Mucosa of stomach (tissue), 1 donor: ENCODE measurements around the gene CASQ2.

ENCODE experiments used
- H3K27me3 ChIP-seq: one replicate; pipeline ENCODE4 v1.7.0; 2013; ENCODE audit warnings: mild to moderate bottlenecking, low read length; ENCODE audit not compliant: control insufficient read depth, insufficient read depth
- H3K36me3 ChIP-seq: one replicate; pipeline ENCODE4 v1.7.0; 2013; ENCODE audit warnings: low read length; ENCODE audit not compliant: control insufficient read depth, insufficient read depth
- H3K4me1 ChIP-seq: one replicate; pipeline ENCODE4 v1.7.0; 2013; ENCODE audit warnings: mild to moderate bottlenecking, low read length; ENCODE audit not compliant: control insufficient read depth, insufficient read depth
- H3K4me3 ChIP-seq: one replicate; pipeline ENCODE4 v1.7.0; 2013; ENCODE audit warnings: low read length
- H3K9ac ChIP-seq: one replicate; pipeline ENCODE4 v1.7.0; 2013; ENCODE audit warnings: mild to moderate bottlenecking, low read length, moderate library complexity
- H3K9me3 ChIP-seq: one replicate; pipeline ENCODE4 v1.7.0; 2013; ENCODE audit warnings: mild to moderate bottlenecking, low read length, moderate library complexity; ENCODE audit not compliant: control insufficient read depth
- donor health status: Pancreatic carcinoma.

CASQ2 gene

GRCh38 chr1:115650961-115651360 lies 117.6 kb downstream of the CASQ2 start:
- peaks cover 45% of the 10 kb centered on the region for H3K4me1 ChIP-seq
- no peaks in the 10 kb centered on the region for H3K9me3 ChIP-seq
- H3K27me3 ChIP-seq: no peaks in the 10 kb centered on the region
- no peak overlapping the region for H3K4me3 ChIP-seq
- no peaks in the 10 kb centered on the region for H3K36me3 ChIP-seq
- no peak overlapping the region for H3K9ac ChIP-seq
